GM18499 (cell line): ENCODE measurements around the gene NRG2.

Source experiments
- ATAC-seq: cut with Tn5 transposase; IDR thresholded peaks from one replicate; pipeline ENCODE4 v1.9.1; 2021; ENCODE audit warnings: moderate number of reproducible peaks; ENCODE audit not compliant: insufficient read depth, unreplicated experiment

Gene NRG2

DNA sequence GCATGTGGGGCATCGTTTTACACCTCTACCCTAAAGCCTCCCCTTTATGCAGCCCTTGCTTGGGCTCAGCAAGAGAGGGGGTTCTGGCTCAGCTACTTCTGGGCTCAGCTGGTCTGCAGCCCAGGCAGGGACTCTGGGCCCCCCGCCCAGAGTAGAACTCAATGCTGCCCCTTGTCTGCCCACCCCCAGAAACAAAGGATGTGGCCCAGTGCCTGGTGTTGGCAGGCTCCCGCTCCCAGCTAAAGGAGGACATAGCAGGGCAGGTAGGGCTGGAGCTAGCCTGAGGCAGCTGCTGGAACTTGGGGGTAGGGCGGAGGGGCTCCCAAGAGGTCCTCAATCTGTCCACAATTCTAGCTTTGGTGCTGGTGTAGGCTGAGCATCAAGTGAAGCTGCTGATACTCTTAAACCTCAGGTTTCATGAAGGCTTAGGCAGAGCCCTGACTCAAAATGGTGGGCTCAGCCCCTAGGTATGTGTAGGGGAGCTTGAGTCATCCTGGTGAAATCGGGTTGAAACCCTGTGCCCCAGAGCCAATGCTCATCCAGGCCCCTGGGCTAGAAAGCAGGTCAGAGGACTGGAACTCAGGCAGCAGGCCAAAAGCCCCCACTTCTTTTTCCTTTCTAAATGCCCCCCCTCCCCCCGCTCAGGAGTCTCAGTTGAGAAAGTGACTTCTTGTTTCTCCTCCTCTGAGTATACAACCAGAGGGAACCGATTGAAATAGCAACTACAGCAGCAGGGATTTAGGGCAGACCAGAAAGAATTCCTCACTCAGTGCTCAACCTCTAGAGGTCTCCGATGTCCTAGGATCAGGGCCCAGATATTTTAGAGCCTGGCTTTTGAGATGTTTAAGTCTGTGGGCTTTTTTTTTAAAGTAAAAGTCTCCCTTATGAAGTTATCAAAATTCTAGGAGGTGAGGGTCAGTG is 236.1 kb downstream of the NRG2 start:
- ATAC-seq = no peak

DNA sequence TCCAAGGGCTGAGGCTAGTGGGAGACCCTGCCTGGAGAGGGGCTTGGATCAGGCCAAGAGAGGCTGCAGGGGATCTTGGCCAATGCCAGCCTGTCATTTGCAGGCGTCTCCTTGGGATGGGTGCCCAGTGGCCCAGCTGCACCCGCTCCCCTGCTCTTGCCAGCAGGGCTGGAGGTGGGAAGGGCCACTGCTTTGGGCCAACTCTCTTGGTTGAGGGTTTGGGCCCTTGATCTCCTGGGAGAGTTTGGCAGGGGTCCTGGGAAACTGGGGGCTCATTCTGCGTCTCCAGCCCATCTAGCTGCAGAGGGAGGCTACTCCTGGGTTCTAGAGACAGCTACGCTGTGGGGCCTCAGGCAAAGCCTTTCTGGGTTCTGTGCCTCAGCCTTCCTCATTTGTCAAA is 237.0 kb downstream of the NRG2 start:
- no peak for ATAC-seq

DNA sequence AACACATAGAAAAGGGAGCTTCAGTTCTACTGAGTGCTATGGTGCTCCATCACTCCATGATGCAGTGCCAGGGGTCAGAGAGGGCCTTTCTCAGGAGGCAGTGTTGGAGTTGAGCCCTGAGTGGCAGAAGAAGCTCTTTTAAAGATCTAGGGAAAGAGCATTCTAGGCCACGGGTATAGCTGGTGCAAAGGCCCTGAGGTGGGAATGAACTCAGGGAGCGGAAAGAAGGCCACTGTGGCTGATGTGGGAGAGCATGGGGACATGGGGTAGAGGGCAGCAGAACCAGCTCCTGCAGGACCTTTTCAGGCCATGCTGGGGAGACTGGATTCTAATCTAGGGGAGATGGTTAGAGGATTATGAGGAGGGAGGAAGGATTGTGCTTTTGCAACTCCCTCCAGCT is 237.6 kb downstream of the NRG2 start:
- ATAC-seq = no peak

- no peak for ATAC-seq
Measured at GRCh38 chr5:139804800-139805397, 238.2 kb downstream of the NRG2 start.

DNA sequence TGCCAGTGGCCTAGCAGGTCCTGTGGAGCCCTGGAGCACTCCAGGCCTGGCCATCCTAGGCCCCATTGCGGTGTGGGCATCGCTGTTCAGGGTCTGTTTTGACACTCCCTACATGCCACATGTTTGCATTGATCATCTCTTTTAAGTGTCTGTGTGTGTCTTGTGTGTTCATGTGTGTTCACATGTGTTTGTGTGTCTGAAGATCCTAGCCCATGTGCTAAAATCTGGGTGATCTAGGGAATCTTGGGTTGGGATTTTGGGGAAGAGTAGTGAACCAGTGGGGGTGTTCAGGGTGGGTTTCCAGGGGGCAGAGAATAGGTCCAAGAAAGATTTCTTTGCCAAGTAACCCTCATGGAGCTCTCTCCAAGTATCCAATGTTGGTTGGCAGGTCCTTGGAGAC is 239.1 kb downstream of the NRG2 start:
- ATAC-seq = no peak

DNA sequence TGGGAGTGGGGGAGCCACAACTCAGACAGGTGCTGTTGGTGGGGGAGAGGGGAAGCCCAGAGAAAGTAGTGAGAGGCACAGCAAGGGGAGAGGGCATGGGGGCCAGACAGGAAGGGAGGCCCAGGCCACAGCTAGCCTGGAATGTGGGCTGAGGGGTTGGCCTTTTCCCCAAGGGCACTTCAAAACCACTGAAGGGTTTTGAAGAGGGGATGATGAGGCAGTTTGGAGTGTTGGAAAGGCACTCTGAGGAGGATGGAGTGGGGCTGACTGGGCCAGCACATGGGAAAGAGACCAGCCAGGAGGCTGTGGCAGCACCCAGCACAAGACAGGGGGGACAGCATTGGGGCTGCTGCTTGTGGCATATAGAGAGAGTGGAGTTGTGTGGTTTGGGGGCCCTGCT is 243.7 kb downstream of the NRG2 start:
- ATAC-seq = no peak

DNA sequence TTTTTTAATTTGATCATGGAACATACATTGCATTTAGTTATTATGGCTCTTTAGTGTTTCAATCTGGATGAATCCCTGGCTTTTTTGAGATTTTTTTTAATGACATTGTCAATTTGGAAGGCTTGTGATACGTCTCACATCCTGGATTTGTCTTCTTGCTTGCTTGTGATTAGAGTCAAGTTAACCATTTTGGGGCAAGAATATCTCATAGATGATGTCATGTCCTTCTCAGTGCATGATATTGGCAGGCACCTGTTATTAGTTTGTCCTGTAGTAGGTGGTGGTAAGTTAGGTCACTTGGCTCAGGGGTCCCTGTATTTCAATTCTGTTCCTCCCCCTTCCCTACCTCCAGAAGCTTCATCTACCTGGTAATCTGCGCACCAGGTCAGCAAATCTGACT is 244.2 kb downstream of the NRG2 start:
- ATAC-seq = no peak

DNA sequence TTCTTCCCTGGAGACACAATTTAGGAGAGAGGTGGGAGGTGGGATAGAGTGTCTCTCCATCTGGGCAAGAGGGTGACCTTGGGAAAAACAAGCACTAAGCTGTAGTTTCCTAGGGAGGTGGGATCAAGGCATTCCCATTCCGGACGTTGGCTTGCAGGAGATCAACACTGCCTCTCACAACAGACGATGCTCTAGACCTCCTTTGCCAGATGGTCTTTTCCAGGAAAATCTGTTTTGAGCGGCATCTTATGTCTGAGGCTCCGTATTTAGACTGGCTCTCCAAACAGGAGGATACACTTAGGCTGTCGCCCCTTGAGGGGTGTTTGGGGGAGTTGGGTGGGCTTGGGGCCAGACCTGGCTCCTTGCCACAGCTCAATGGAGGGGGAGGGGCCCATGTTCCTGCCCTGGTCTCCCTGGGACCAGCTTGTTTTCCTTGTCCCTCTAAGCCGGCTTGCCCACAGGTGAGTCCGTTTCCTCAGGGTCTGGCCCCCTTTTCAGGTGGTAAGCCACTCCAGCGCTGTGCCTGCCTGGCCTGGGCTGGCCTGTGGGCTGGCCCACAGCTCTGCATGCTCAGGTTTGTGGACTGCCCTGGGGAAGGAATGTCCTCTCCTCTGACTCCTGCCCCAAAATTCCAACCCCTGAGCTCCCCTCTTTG is 245.1 kb downstream of the NRG2 start:
- ATAC-seq = no peak

DNA sequence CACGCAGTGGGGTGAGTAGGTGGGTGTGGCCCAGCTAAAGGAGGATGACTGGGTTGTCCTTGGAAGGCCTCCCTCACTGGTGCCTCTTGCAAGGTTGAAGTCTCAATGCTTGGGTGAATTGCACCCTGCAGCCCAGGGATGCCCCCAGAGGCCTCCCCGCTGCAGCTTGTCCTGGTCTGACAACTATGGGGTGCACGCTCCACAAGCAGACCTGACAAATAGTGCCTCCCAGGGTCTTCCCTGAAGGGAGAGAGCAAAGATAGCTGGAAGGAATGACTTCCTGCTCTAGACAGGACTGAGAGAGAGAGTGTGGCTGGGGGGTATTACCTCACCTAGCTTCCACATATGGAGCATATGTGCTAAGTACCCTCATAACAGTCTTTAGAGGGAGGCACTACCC is 245.8 kb downstream of the NRG2 start:
- ATAC-seq = no peak
